ENCODE measurements around the gene SEMA4B. TPM values are rescaled to one million over a fixed set of nuclear protein-coding genes. Genes with fewer than 3 reads are reported as not detected.

The SEMA4B gene
- total RNA-seq, 1 experiment from 2014 or later = 32.5 TPM

GRCh38 chr15:90217671-90218394 lies 16.7 kb downstream of the SEMA4B start:
- no peak overlapping the region for H4K5ac ChIP-seq (ENCODE audit: insufficient read length, low read depth, low read length)
- H2BK5ac ChIP-seq (ENCODE audit: insufficient read length, low read length) = no peak overlapping the region
- Mint-ChIP-seq H3K4me3 (no peak overlapping the region), H3K9me3 (no peaks in the 10 kb centered on the region), H3K27me3 (ENCODE audit: low read depth) (no peaks in the 10 kb centered on the region), H3K36me3 (ENCODE audit: insufficient read depth in 1 of 3, low read depth in 3 of 3) (peaks cover 2 to 19% (median 8%) of the 10 kb centered on the region in 3 experiments; a peak in 5 of 7 replicates), H3K4me1 (peaks cover 8 to 11% of the 10 kb centered on the region in 2 experiments; a peak in 3 of 4 replicates), H3K27ac (peak overlapping the region in 1 of 3 experiments; percentile 82; a peak in 2 of 7 replicates)
- no peak overlapping the region for H4K8ac ChIP-seq (replicated peaks; ENCODE audit: insufficient read length, low read depth, low read length)
- no peak for TF ChIP-seq CTCF (conservative IDR thresholded peaks at IDR 0.05)
- no peaks in the 10 kb centered on the region for H3K4me1 ChIP-seq (ENCODE audit: insufficient read depth, low read length)
- H3T11ph ChIP-seq (ENCODE audit: low read length) = no peak overlapping the region
- H3K79me2 ChIP-seq (ENCODE audit: insufficient read depth, low read length) = no peaks in the 10 kb centered on the region
- H2BK12ac ChIP-seq (ENCODE audit: insufficient read length, low read depth, low read length) = no peak overlapping the region
- H4K91ac ChIP-seq (ENCODE audit: insufficient read length, low read depth, low read length) = no peak overlapping the region
- H3K56ac ChIP-seq (ENCODE audit: insufficient read length, low read depth, low read length) = no peak overlapping the region
- no peak for DNase-seq
- WGBS (ENCODE audit: extremely low coverage, insufficient read length, low lambda C conversion rate) = no CpG with 5 or more reads among the region's 9 CpGs
- H3K23me2 ChIP-seq (ENCODE audit: insufficient read length, low read depth, low read length, poor library complexity, severe bottlenecking) = no peaks in the 10 kb centered on the region
- H3K79me1 ChIP-seq (ENCODE audit: insufficient read depth, low read depth, low read length, poor library complexity, severe bottlenecking) = no peaks in the 10 kb centered on the region
- no peak overlapping the region for H2BK20ac ChIP-seq (ENCODE audit: low read depth, low read length, poor library complexity, severe bottlenecking)
- H3K27ac ChIP-seq (ENCODE audit: insufficient read length, low read depth, low read length) = no peak overlapping the region
- no peak overlapping the region for H3K14ac ChIP-seq (ENCODE audit: insufficient read depth, low read length)
- no peaks in the 10 kb centered on the region for H3K9me3 ChIP-seq (ENCODE audit: control insufficient read depth, low read depth, low read length)
- H2BK15ac ChIP-seq (ENCODE audit: low read depth, low read length) = no peak overlapping the region
- no peak overlapping the region for H2AK5ac ChIP-seq (ENCODE audit: insufficient read length, low read length)
- H3K4me2 ChIP-seq (ENCODE audit: insufficient read depth, insufficient read length, low read length) = no peak overlapping the region
- no peak overlapping the region for H3K23ac ChIP-seq (ENCODE audit: insufficient read length, low read depth, low read length)
- no peak overlapping the region for H3K9ac ChIP-seq (ENCODE audit: extremely low read depth, insufficient read length, low read length)
- no peak overlapping the region for H2AFZ ChIP-seq (ENCODE audit: low read length)
- no peaks in the 10 kb centered on the region for H4K20me1 ChIP-seq (ENCODE audit: control insufficient read depth, insufficient read depth, insufficient read length)
- H3K4ac ChIP-seq (ENCODE audit: low read depth, low read length) = no peak overlapping the region
- H3K18ac ChIP-seq (ENCODE audit: insufficient read length, low read depth, low read length) = no peak overlapping the region
- H3K27me3 ChIP-seq (ENCODE audit: insufficient read depth, low read length) = no peaks in the 10 kb centered on the region
- no peak overlapping the region for H2BK120ac ChIP-seq (ENCODE audit: low read depth, low read length, poor library complexity, severe bottlenecking)

Data from H9 (cell line).